ENCODE data around the gene MATN4. TPM values are rescaled to one million over a fixed set of nuclear protein-coding genes. Genes with fewer than 3 reads are reported as not detected.

Gene MATN4
- 0.03 to 0.14 TPM (median 0.07 TPM) in 5 replicates for total RNA-seq (2022; extraction: Qiagen RNA extraction)

GRCh38 chr20:45308117-45308778, at the start of gene MATN4:
Gene MATN4 (minus strand): TSS chr20:45308299. CDS start chr20:45305582, 2,717 bp downstream.

GRCh38 chr20:45347936-45348778, 40.1 kb upstream of the MATN4 start, which contains the start of gene SDC4:
Gene SDC4 (minus strand): TSS chr20:45348424. CDS start chr20:45348384, 40 bp downstream.

GRCh38 chr20:45306431-45306982, 1.6 kb downstream of the MATN4 start, which contains the start of gene RBPJL:
Gene RBPJL (plus strand): TSS chr20:45306840. CDS start chr20:45306923, 83 bp downstream.

GRCh38 chr20:45254383-45255262, 53.5 kb downstream of the MATN4 start, which contains the start of gene SLPI:
Gene SLPI (minus strand): TSS chr20:45254564. CDS start chr20:45254543, 21 bp downstream.

Other genes starting within 250 kb of the MATN4 start
- not detected in 5 replicates for gene KCNS1, start 207.2 kb downstream of the MATN4 start, total RNA-seq (2022; extraction: Qiagen RNA extraction)
- not detected in 5 replicates for gene WFDC5, start 193.1 kb downstream of the MATN4 start, total RNA-seq (2022; extraction: Qiagen RNA extraction)
- gene WFDC12, start 183.8 kb downstream of the MATN4 start, total RNA-seq (2022; extraction: Qiagen RNA extraction), result not detected in 5 replicates
- gene PI3, start 133.4 kb downstream of the MATN4 start, total RNA-seq (2022; extraction: Qiagen RNA extraction), result 1.9 to 4.3 TPM (median 2.3 TPM) in 5 replicates
- gene SEMG1, start 101.3 kb downstream of the MATN4 start, total RNA-seq (2022; extraction: Qiagen RNA extraction), result 0.05 TPM in 1 of 5 replicates, not detected in the others
- gene SEMG2, start 86.9 kb downstream of the MATN4 start, total RNA-seq (2022; extraction: Qiagen RNA extraction), result not detected in 5 replicates
- gene SLPI, start 53.7 kb downstream of the MATN4 start, total RNA-seq (2022; extraction: Qiagen RNA extraction), result 7.6 to 12.8 TPM (median 11.3 TPM) in 5 replicates
- gene RBPJL, start 1.5 kb downstream of the MATN4 start, total RNA-seq (2022; extraction: Qiagen RNA extraction), result not detected in 5 replicates
- 88.5 to 111 TPM (median 102 TPM) in 5 replicates for gene SDC4, start 40.1 kb upstream of the MATN4 start, total RNA-seq (2022; extraction: Qiagen RNA extraction)
- 22.2 to 30.5 TPM (median 28.6 TPM) in 5 replicates for gene SYS1, start 54.9 kb upstream of the MATN4 start, total RNA-seq (2022; extraction: Qiagen RNA extraction)
- not detected in 5 replicates for gene TP53TG5, start 70.0 kb upstream of the MATN4 start, total RNA-seq (2022; extraction: Qiagen RNA extraction)
- 21.7 to 26.4 TPM (median 23.8 TPM) in 5 replicates for gene DBNDD2, start 100.0 kb upstream of the MATN4 start, total RNA-seq (2022; extraction: Qiagen RNA extraction)
- 82.5 to 106 TPM (median 104 TPM) in 5 replicates for gene PIGT, start 107.8 kb upstream of the MATN4 start, total RNA-seq (2022; extraction: Qiagen RNA extraction)
- 0.18 TPM in 1 of 5 replicates, not detected in the others for gene WFDC2, start 161.5 kb upstream of the MATN4 start, total RNA-seq (2022; extraction: Qiagen RNA extraction)
- not detected in 5 replicates for gene SPINT3, start 207.3 kb upstream of the MATN4 start, total RNA-seq (2022; extraction: Qiagen RNA extraction)
- not detected in 5 replicates for gene WFDC6, start 231.2 kb upstream of the MATN4 start, total RNA-seq (2022; extraction: Qiagen RNA extraction)
- not detected in 5 replicates for gene EPPIN, start 239.1 kb upstream of the MATN4 start, total RNA-seq (2022; extraction: Qiagen RNA extraction)